Natural killer cell (primary cell): ENCODE measurements around the gene REV1. TPM values are rescaled to one million over a fixed set of nuclear protein-coding genes. Genes with fewer than 3 reads are reported as not detected.

ENCODE experiments used
- ATAC-seq, 3 donors: fragments of 150-1000 bp in 2 of 3; fragments of 200-7000 bp in 1 of 3; cut with Tn5 transposase; 1 replicate in 1 of 3; 2 replicates in 2 of 3; pipeline ENCODE4 v1.10.0; 2021; ENCODE audit warnings: mild to moderate bottlenecking in 2 of 3, moderate library complexity in 2 of 3
- DNase-seq, 2 donors: peaks; one replicate each; pipeline versions ENCODE4 v3.0.0 to v3.0.0-alpha.2; 2013 to 2021; ENCODE audit warnings: mixed read lengths in 1 of 2
- H3K27ac ChIP-seq: one replicate; pipeline ENCODE4 v1.5.1; 2013; ENCODE audit warnings: mild to moderate bottlenecking, low read length
- H3K27me3 ChIP-seq: one replicate; pipeline ENCODE4 v1.6.1; 2013; ENCODE audit warnings: low read length; ENCODE audit not compliant: control insufficient read depth, insufficient read depth
- H3K36me3 ChIP-seq: one replicate; pipeline ENCODE4 v1.6.1; 2013; ENCODE audit warnings: low read length; ENCODE audit not compliant: control insufficient read depth, insufficient read depth
- H3K4me1 ChIP-seq: one replicate; pipeline ENCODE4 v1.6.1; 2013; ENCODE audit warnings: low read length; ENCODE audit not compliant: control insufficient read depth, insufficient read depth
- H3K4me3 ChIP-seq: one replicate; pipeline ENCODE4 v1.5.1; 2013; ENCODE audit warnings: low read length
- H3K9me3 ChIP-seq: one replicate; pipeline ENCODE4 v1.6.1; 2013; ENCODE audit warnings: low read length; ENCODE audit not compliant: control insufficient read depth, insufficient read depth
- H3K27ac Mint-ChIP-seq, 2 donors: one replicate each; pipeline ENCODE4 v1.8.0; 2022; ENCODE audit warnings: mild to moderate bottlenecking in 2 of 2, mixed read lengths in 2 of 2, moderate library complexity in 1 of 2
- H3K27me3 Mint-ChIP-seq, 2 donors: one replicate each; pipeline ENCODE4 v1.8.0; 2022; ENCODE audit warnings: low read depth in 2 of 2, mixed read lengths in 2 of 2
- H3K36me3 Mint-ChIP-seq: one replicate; pipeline ENCODE4 v1.8.0; 2022; ENCODE audit warnings: mixed read lengths
- H3K4me1 Mint-ChIP-seq, 2 donors: one replicate each; pipeline ENCODE4 v1.8.0; 2022; ENCODE audit warnings: mixed read lengths in 2 of 2
- H3K4me3 Mint-ChIP-seq: one replicate; pipeline ENCODE4 v1.8.0; 2022; ENCODE audit warnings: mild to moderate bottlenecking, moderate library complexity, mixed read lengths
- H3K9me3 Mint-ChIP-seq, 2 donors: one replicate each; pipeline ENCODE4 v1.8.0; 2022; ENCODE audit warnings: mixed read lengths in 2 of 2
- WGBS: methylation state at CpG from one replicate; pipeline ENCODE4 v1.1.7; 2013; ENCODE audit warnings: missing lambda C conversion rate; ENCODE audit not compliant: insufficient coverage; 5-methylcytosine and 5-hydroxymethylcytosine counted together
- intact Hi-C: fragments of 100-400 bp; cut with micrococcal nuclease; formaldehyde crosslinking; loops from one replicate; pipeline ENCODE4 v1.14.2; 2022
- total RNA-seq, 4 donors: library from RNA; stranded (reverse); fragments of 120-200 nt in 1 of 4; gene quantifications; one replicate each; pipeline versions ENCODE4 v1.2.3 to v1.2.4, GENCODE V29; 2013 to 2022
- TF ChIP-seq, protein P1 (sequence below): fragments of 200-600 bp; IDR thresholded peaks from one replicate; pipeline ENCODE4 v1.8.0; 2022; ENCODE audit warnings: antibody characterized with exemption

REV1 gene
- total RNA-seq, 3 donors from 2014 or later (not counting 1 experiment from before 2014, with no cell fraction given) = 34.7 to 49.1 (median 38.5) TPM

DNA sequence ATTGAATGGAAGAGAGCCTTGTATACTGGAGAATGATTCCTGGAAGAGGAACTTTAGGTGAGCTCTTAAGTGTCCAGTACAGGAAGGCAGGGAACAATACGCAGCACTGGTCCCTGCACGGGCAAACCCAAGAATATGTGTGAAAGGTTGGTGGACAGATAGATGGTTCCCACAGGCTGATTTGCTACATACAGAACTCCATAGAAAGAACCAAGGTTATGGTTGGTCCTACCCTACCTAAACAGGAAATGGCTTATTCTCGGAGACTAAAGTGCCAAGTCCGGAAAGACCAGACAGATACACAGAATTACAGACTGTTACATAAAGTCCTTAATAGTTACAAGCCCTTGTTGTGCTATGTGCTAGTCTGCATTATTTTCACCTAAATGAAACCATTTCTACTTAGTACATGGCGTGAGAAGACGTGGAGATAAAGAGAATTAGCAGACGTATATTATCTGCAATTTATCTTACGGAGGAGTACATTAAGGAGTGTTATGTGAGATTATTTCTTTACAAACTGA lies 1.2 kb downstream of the REV1 start:
- Histone ChIP-seq H3K4me3 (peak overlapping the region; percentile 84), H3K4me1 (peaks cover 10% of the 10 kb centered on the region), H3K9me3 (no peaks in the 10 kb centered on the region), H3K36me3 (no peaks in the 10 kb centered on the region), H3K27ac (peak overlapping the region; percentile 87), H3K27me3 (no peaks in the 10 kb centered on the region)
- no peaks in the 10 kb centered on the region for H3K9me3 Mint-ChIP-seq
- intact Hi-C loops = loop anchor here (1.0 kb wide), 1 partner anchor 347 kb away; the partner anchor contains the start of gene C2orf15
- WGBS = 10% methylated on average over 8 of the region's 8 CpGs
- H3K36me3 Mint-ChIP-seq = peaks cover 6% of the 10 kb centered on the region
- peaks cover 7 to 8% of the 10 kb centered on the region in 2 donors for H3K27me3 Mint-ChIP-seq
- ATAC-seq (no peak), DNase-seq (peak in 1 of 2 donors; percentile 50)
- H3K4me3 Mint-ChIP-seq = peak overlapping the region; percentile 93
- peak overlapping the region; percentile 91 to 97 for H3K27ac Mint-ChIP-seq
- H3K4me1 Mint-ChIP-seq = peaks cover 29 to 34% of the 10 kb centered on the region in 2 donors
- TF ChIP-seq, protein P1, sequence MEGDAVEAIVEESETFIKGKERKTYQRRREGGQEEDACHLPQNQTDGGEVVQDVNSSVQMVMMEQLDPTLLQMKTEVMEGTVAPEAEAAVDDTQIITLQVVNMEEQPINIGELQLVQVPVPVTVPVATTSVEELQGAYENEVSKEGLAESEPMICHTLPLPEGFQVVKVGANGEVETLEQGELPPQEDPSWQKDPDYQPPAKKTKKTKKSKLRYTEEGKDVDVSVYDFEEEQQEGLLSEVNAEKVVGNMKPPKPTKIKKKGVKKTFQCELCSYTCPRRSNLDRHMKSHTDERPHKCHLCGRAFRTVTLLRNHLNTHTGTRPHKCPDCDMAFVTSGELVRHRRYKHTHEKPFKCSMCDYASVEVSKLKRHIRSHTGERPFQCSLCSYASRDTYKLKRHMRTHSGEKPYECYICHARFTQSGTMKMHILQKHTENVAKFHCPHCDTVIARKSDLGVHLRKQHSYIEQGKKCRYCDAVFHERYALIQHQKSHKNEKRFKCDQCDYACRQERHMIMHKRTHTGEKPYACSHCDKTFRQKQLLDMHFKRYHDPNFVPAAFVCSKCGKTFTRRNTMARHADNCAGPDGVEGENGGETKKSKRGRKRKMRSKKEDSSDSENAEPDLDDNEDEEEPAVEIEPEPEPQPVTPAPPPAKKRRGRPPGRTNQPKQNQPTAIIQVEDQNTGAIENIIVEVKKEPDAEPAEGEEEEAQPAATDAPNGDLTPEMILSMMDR = no peak

DNA sequence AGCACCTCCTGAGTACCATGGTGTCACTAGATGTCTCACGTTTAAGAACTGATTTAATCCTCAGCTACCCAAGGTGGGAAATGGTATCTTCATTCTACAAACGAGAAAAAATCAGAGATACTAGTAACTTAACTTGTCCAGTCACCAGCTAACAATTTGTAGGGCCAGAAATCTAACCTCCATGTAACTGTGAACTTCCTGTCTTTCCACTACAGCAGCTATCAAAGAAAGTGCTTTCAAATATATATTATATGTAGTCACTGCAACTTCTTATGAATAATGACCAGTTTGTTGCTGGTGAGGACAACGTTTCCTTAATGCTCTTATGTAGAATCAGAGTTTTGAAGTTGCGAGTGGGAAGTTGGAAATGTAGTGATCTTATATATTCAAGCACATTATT lies 1.9 kb downstream of the REV1 start:
- Histone ChIP-seq H3K27me3 (no peaks in the 10 kb centered on the region), H3K36me3 (no peaks in the 10 kb centered on the region), H3K4me3 (no peak overlapping the region), H3K9me3 (no peaks in the 10 kb centered on the region), H3K27ac (no peak overlapping the region), H3K4me1 (peaks cover 10% of the 10 kb centered on the region)
- Mint-ChIP-seq H3K4me3 (peak overlapping the region; percentile 93), H3K9me3 (no peaks in the 10 kb centered on the region), H3K36me3 (peaks cover 6% of the 10 kb centered on the region), H3K27ac (peak overlapping the region in 1 of 2 donors; percentile 91), H3K27me3 (peaks cover 1 to 4% of the 10 kb centered on the region in 2 donors), H3K4me1 (peaks cover 29 to 34% of the 10 kb centered on the region in 2 donors)
- intact Hi-C loops = no loop called here
- no peak for DNase-seq
- TF ChIP-seq, protein P1 = no peak
- ATAC-seq = no peak
- no CpG with 5 or more reads among the region's 4 CpGs for WGBS

DNA sequence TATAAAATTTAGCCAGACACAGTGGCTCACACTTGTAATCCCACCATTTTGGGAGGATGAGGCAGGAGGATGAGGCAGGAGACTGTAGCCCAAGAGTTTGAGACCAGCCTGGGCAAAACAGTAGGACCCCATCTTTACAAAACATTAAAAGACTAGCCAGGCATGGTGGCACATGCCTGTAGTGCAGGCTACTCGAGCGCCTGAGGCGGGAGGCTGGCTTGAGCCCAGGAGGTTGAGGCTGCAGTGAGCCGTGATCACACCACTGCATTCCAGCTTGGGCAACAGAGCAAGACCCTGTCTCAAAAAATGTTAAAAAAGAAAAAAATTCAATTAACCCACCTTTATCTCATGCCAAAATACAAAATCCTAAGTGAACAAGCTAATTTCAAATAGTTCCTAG lies 4.0 kb downstream of the REV1 start:
- 91% methylated on average over 4 of the region's 4 CpGs for WGBS
- H3K9me3 Mint-ChIP-seq = no peaks in the 10 kb centered on the region
- Histone ChIP-seq H3K4me3 (no peak overlapping the region), H3K9me3 (no peaks in the 10 kb centered on the region), H3K36me3 (no peaks in the 10 kb centered on the region), H3K27me3 (no peaks in the 10 kb centered on the region), H3K4me1 (peaks cover 10% of the 10 kb centered on the region), H3K27ac (no peak overlapping the region)
- H3K36me3 Mint-ChIP-seq = peaks cover 6% of the 10 kb centered on the region
- intact Hi-C loops = no loop called here
- no peak overlapping the region for H3K4me3 Mint-ChIP-seq
- H3K4me1 Mint-ChIP-seq = peaks cover 33 to 41% of the 10 kb centered on the region in 2 donors
- TF ChIP-seq, protein P1 = no peak
- no peaks in the 10 kb centered on the region for H3K27me3 Mint-ChIP-seq
- DNase-seq (no peak), ATAC-seq (no peak)
- no peak overlapping the region for H3K27ac Mint-ChIP-seq

DNA sequence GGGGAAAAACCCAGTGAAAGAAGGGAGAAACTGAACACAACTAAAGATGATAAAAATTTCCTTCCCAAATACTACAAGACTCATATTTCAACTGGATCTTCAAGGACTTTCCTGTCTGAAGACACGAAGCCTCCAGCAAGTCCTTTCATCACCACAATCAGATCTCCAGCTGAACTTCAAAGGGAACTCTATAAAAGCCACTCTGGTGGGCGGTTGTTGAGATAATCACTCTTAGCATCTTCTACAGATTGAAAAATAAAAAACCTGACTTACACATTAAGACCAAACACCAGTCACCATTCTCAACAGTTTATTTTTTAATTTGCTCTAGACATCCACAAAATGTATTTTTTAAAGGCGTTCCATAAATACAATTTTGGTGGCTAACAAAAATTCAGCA lies 4.4 kb downstream of the REV1 start:
- Mint-ChIP-seq H3K4me1 (peaks cover 30 to 39% of the 10 kb centered on the region in 2 donors), H3K36me3 (peaks cover 6% of the 10 kb centered on the region), H3K9me3 (no peaks in the 10 kb centered on the region), H3K27ac (no peak overlapping the region), H3K27me3 (no peaks in the 10 kb centered on the region), H3K4me3 (no peak overlapping the region)
- Histone ChIP-seq H3K4me1 (peaks cover 6% of the 10 kb centered on the region), H3K27me3 (no peaks in the 10 kb centered on the region), H3K4me3 (no peak overlapping the region), H3K27ac (no peak overlapping the region), H3K9me3 (no peaks in the 10 kb centered on the region), H3K36me3 (no peaks in the 10 kb centered on the region)
- DNase-seq = no peak
- TF ChIP-seq, protein P1 = no peak
- WGBS = 62% methylated on average over 3 of the region's 3 CpGs
- intact Hi-C loops = no loop called here
- no peak for ATAC-seq
